Calu3 (cell line): Measurements from ENCODE around the gene ARHGAP8. TPM values are rescaled to one million over a fixed set of nuclear protein-coding genes. Genes with fewer than 3 reads are reported as not detected.
A peak's percentile ranks its signal among the peaks of the same experiment; 100 is the strongest.
"Not testable (repeated sequence)": the region's sequence is repeated elsewhere in the genome, so short reads cannot be mapped to it uniquely, and the experiment has no call there.

Experiments used
- BruUV-seq: library from RNA; stranded (reverse); fragments of 400-500 nt; replicated peaks from 2 replicates; lab custom pipeline; 2021; lab: Mats Ljungman, UMichigan
- CTCF ChIA-PET: fragments of 300-600 bp; sonication (Branson Sonifier 250); formaldehyde crosslinking; loops from one replicate; lab custom pipeline; 2022; ENCODE audit warnings: antibody characterized with exemption; lab: Charles Lee
- DNase-seq: peaks from one replicate; pipeline ENCODE4 v3.0.0; 2022
- H3K27ac Mint-ChIP-seq: one replicate; pipeline ENCODE4 v1.8.0; 2022; ENCODE audit warnings: mixed read lengths; ENCODE audit not compliant: unreplicated experiment
- H3K27me3 Mint-ChIP-seq: one replicate; pipeline ENCODE4 v1.8.0; 2022; ENCODE audit warnings: mixed read lengths; ENCODE audit not compliant: unreplicated experiment
- H3K36me3 Mint-ChIP-seq: one replicate; pipeline ENCODE4 v1.8.0; 2022; ENCODE audit warnings: mild to moderate bottlenecking, moderate library complexity, mixed read lengths; ENCODE audit not compliant: insufficient read depth, unreplicated experiment
- H3K4me1 Mint-ChIP-seq: one replicate; pipeline ENCODE4 v1.8.0; 2022; ENCODE audit warnings: mild to moderate bottlenecking, low read depth, mixed read lengths; ENCODE audit not compliant: unreplicated experiment
- H3K4me3 Mint-ChIP-seq: one replicate; pipeline ENCODE4 v1.8.0; 2022; ENCODE audit warnings: mild to moderate bottlenecking, low read depth, moderate library complexity, mixed read lengths; ENCODE audit not compliant: unreplicated experiment
- H3K9me3 Mint-ChIP-seq: one replicate; pipeline ENCODE4 v1.8.0; 2022; ENCODE audit warnings: low read depth, mixed read lengths; ENCODE audit not compliant: unreplicated experiment
- CTCF ChIP-seq: fragments of 200-600 bp; IDR thresholded peaks from one replicate; pipeline ENCODE4 v1.8.0; 2022; ENCODE audit warnings: antibody characterized with exemption; ENCODE audit not compliant: unreplicated experiment
- intact Hi-C: fragments of 100-400 bp; cut with micrococcal nuclease; formaldehyde crosslinking; loops from one replicate; pipeline ENCODE4 v1.10.0; 2022; ENCODE audit not compliant: unreplicated experiment
- total RNA-seq: library from RNA; stranded (reverse); gene quantifications from 2 replicates; pipeline ENCODE4 v1.2.3, GENCODE V29; 2022

Gene ARHGAP8
- total RNA-seq, 1 experiment from 2014 or later: 127 TPM

DNA sequence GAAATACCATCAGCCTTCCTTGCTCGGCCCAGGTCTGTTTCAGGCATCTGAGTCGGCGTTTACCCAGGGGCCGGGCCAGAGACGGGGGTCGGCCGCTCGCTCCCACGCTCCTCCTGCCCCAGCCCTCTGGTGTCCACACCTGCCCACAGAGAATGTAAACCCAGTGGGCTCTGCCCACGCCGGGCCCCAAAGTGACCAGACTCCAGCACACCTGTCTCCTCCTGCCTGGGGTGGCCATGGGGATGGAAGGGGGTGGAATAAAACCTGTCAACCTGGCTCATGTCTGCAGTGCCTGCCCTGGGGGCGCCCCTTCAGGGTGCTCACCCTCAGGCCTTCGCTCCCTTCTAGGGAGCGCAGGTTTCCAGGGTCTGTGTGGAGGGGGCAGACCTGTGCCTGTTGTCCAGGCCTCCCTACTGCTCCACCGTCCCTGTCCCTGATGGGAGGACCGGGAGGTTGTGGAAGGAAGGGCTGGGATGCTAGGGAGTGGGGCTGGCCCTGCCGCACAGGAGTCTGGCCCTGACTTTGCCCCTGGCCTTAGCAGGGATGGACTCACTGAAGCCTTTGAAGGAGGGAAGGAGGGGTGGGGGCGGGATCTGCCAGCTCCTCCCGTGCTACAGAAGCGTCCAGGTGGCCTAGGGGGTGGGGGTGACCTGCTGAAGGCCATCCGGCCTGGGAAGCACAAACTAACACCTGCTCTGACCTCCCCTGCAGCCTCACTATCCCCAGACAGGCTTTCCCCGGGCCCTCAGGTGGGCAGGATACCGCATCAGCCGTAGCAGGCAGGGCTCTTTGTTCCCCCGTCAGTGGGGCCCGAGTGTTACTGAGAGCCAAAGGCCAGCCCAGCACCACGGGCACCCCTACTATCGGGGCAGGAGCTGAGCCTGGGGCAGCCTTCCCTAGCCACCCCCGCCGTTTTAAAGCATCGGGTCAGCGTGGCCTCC lies 14.7 kb upstream of the ARHGAP8 start:
- TF ChIP-seq CTCF: no peak
- CTCF ChIA-PET: no interaction called here

GRCh38 chr22:44738347-44738715 lies 14.0 kb upstream of the ARHGAP8 start:
- peak overlapping the region; percentile 87 for H3K27ac Mint-ChIP-seq
- peak overlapping the region; percentile 34 for H3K4me3 Mint-ChIP-seq
- H3K9me3 Mint-ChIP-seq: no peaks in the 10 kb centered on the region
- peaks cover 19% of the 10 kb centered on the region for H3K36me3 Mint-ChIP-seq
- CTCF ChIA-PET: interaction anchor here (1.0 kb wide), 1 partner anchor 54 kb away, joined by 3 read pairs; no protein-coding TSS in a partner anchor
- TF ChIP-seq CTCF: no peak
- intact Hi-C loops: no loop called here
- peak; percentile 75 for DNase-seq
- BruUV-seq: no TSS peak
- peaks cover 31% of the 10 kb centered on the region for H3K4me1 Mint-ChIP-seq
- H3K27me3 Mint-ChIP-seq: no peaks in the 10 kb centered on the region

More for the DNA sequence above, 14.7 kb upstream of the ARHGAP8 start:
- H3K9me3 Mint-ChIP-seq: no peaks in the 10 kb centered on the region
- TSS peak; percentile 97 for BruUV-seq
- H3K27me3 Mint-ChIP-seq: no peaks in the 10 kb centered on the region
- peak overlapping the region; percentile 34 for H3K4me3 Mint-ChIP-seq
- H3K27ac Mint-ChIP-seq: peak overlapping the region; percentile 87
- intact Hi-C loops: loop anchor here (2.0 kb wide), 1 partner anchor 41 kb away; no protein-coding TSS in a partner anchor
- peaks cover 31% of the 10 kb centered on the region for H3K4me1 Mint-ChIP-seq
- peaks cover 17% of the 10 kb centered on the region for H3K36me3 Mint-ChIP-seq
- DNase-seq: no peak

DNA sequence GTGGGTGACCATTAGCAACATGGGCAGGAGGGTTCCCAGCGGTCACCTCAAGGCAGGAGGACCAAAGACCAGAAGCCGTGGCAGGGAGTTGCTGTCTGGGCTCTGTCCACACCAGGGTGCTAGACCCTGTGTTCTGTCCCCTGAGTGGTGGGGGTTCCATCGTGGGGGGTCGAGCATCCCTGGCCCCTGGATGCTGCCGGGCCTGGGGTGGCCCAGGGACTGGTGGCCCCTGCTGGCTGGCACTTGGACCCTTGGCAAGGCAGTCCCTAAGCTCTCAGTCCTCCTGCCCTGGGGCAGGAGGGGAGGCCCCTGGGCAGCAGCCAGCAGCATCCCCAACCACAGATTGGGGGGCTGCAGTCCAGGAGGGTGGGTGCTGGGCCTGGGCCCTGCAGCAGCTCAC lies 13.4 kb upstream of the ARHGAP8 start:
- intact Hi-C loops: no loop called here
- H3K27ac Mint-ChIP-seq: peak overlapping the region; percentile 87
- no peak for DNase-seq
- TF ChIP-seq CTCF: no peak
- H3K4me3 Mint-ChIP-seq: no peak overlapping the region
- peaks cover 21% of the 10 kb centered on the region for H3K36me3 Mint-ChIP-seq
- peaks cover 31% of the 10 kb centered on the region for H3K4me1 Mint-ChIP-seq
- no peaks in the 10 kb centered on the region for H3K27me3 Mint-ChIP-seq
- CTCF ChIA-PET: interaction anchor here (1.0 kb wide), 1 partner anchor 54 kb away, joined by 3 read pairs; no protein-coding TSS in a partner anchor
- no TSS peak for BruUV-seq
- H3K9me3 Mint-ChIP-seq: no peaks in the 10 kb centered on the region

DNA sequence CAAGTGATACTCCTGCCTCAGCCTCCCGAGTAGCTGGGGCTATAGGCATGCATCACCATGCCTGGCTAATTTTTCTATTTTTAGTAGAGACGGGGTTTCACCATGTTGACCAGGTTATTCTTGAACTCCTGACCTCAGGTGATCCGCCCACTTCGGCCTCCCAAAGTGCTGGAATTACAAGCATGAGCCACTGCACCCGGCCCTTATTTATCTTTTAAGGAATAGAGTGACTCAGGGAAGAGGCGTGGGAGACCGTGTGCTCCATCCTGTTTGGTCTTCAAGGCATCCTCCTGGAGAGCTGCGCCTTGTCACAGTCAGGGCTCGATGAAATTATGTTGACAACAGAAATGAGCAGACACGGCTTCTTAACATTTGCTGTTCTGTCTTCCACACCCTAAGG lies 12.7 kb upstream of the ARHGAP8 start:
- Mint-ChIP-seq H3K36me3 (peaks cover 21% of the 10 kb centered on the region), H3K4me3 (peak overlapping the region; percentile 43), H3K27ac (peak overlapping the region; percentile 87), H3K4me1 (peaks cover 31% of the 10 kb centered on the region)
- BruUV-seq, H3K27me3 Mint-ChIP-seq, intact Hi-C loops, H3K9me3 Mint-ChIP-seq: not testable (repeated sequence)
- peak; percentile 58 for DNase-seq
- CTCF ChIA-PET: interaction anchor here (0.6 kb wide), 1 partner anchor 165 kb away, joined by 3 read pairs; no protein-coding TSS in a partner anchor
